Measurements from ENCODE around the gene TMEM101.
"Not testable (repeated sequence)": the region's sequence is repeated elsewhere in the genome, so short reads cannot be mapped to it uniquely, and the experiment has no call there.

Gene TMEM101

DNA sequence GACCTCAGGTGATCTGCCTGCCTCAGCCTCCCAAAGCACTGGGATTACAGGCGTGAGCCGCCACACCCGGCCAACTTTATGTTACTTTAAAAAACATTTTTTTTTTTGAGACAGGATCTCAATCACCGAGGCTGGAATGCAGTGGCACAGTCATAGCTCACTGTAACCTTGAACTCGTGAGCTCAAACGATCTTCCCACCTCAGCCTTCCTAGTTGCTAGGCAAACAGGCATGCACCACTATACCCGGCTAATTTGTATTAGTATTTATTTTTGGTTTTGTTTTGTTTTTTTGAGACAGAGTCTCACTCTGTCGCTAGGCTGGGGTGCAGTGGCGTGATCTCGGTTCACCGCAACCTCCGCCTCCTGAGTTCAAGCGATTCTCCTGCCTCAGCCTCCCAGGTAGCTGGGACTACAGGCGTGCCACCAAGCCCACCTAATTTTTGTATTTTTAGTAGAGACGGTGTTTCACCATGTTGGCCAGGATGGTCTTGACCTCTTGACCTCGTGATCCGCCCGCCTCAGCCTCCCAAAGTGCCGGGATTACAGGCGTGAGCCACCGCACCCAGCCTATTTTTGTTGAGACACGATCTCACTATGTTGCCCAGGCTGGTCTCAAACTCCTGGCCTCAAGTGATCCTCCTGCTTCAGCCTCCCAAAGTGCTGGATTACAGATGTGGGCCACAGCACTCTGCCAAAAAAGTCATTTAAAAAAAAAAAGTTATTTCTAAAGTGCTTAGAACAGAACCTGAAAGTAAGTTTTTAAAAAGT, 42.1 kb downstream of the TMEM101 start:
- not testable (repeated sequence) for DNase-seq

- DNase-seq = not testable (repeated sequence)
Observed at GRCh38 chr17:43971436-43971835, 43.3 kb downstream of the TMEM101 start.

GRCh38 chr17:43970366-43970765, 44.4 kb downstream of the TMEM101 start:
- no peak for DNase-seq

- no peak for DNase-seq
Observed at GRCh38 chr17:43967251-43967875, 47.4 kb downstream of the TMEM101 start.

GRCh38 chr17:43966276-43966675, 48.5 kb downstream of the TMEM101 start:
- DNase-seq = no peak

- no peak for DNase-seq
Observed at GRCh38 chr17:43962479-43962878, 52.3 kb downstream of the TMEM101 start.

DNA sequence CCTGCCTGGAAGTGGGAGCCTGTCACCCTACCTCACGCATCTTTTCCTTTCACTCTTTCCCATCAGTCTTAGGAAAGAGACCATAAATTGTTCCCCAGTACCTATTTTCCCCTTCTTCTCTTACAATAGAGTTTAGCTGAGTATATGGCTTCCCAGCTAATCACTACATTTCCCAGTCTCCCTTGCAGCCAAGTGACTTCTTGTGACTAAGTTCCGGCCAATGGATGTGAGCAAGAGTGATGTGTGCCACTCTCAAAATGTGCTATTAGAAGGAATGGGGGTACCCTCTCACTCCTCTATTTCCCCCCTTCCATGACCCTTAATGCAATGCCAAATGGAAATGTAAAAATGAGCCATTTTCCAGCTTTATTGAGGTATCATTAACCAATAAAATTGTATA, 52.8 kb downstream of the TMEM101 start:
- DNase-seq = no peak

GRCh38 chr17:43961292-43961691, 53.5 kb downstream of the TMEM101 start:
- not testable (repeated sequence) for DNase-seq
